Fibroblast of mammary gland (primary cell): ENCODE measurements around the gene WNT8B.

Experiments used
- DNase-seq: peaks from one replicate; pipeline ENCODE4 v3.0.0-alpha.2; 2010; ENCODE audit warnings: low read depth
- H3K4me3 ChIP-seq: 2 replicates; pipeline ENCODE4 v1.5.1; 2011; ENCODE audit warnings: low read depth, mild to moderate bottlenecking, low read length, moderate library complexity; ENCODE audit not compliant: control insufficient read depth
- CTCF ChIP-seq: conservative IDR thresholded peaks from 2 replicates; pipeline ENCODE4 v1.5.1; 2011; ENCODE audit warnings: low read depth, low read length, inconsistent platforms; ENCODE audit not compliant: control insufficient read depth, insufficient read depth

Gene WNT8B

GRCh38 chr10:100522107-100522801 lies 59.4 kb downstream of the WNT8B start:
- TF ChIP-seq CTCF: no peak
- H3K4me3 ChIP-seq: no peak overlapping the region
- DNase-seq: no peak

- no peak for DNase-seq
- no peak overlapping the region for H3K4me3 ChIP-seq
- no peak for TF ChIP-seq CTCF
Measured at GRCh38 chr10:100522945-100523344, 60.1 kb downstream of the WNT8B start.

- DNase-seq: no peak
- no peak overlapping the region for H3K4me3 ChIP-seq
- no peak for TF ChIP-seq CTCF
Measured at GRCh38 chr10:100524206-100524605, 61.4 kb downstream of the WNT8B start.

GRCh38 chr10:100524638-100525037 lies 61.8 kb downstream of the WNT8B start:
- DNase-seq: no peak
- no peak for TF ChIP-seq CTCF
- no peak overlapping the region for H3K4me3 ChIP-seq

- no peak for DNase-seq
- TF ChIP-seq CTCF: no peak
- H3K4me3 ChIP-seq: peak overlapping the region; percentile 98
Measured at GRCh38 chr10:100528123-100528886, 65.5 kb downstream of the WNT8B start.

GRCh38 chr10:100528921-100529474 lies 66.2 kb downstream of the WNT8B start:
- H3K4me3 ChIP-seq: peak overlapping the region; percentile 98

More at GRCh38 chr10:100528921-100529474, 66.2 kb downstream of the WNT8B start:
- peak; percentile 29 for DNase-seq
- TF ChIP-seq CTCF: no peak
